Fibroblast of gingiva (primary cell): ENCODE results near the gene RTP2.

Experiments used
- DNase-seq: peaks from one replicate; pipeline ENCODE4 v3.0.0-alpha.2; 2011; ENCODE audit warnings: low read depth

Gene RTP2

GRCh38 chr3:187667526-187667925, 34.8 kb downstream of the RTP2 start:
- DNase-seq, result no peak

GRCh38 chr3:187665764-187666402, 36.5 kb downstream of the RTP2 start:
- DNase-seq, result no peak

- no peak for DNase-seq
Observed at GRCh38 chr3:187665010-187665409, 37.3 kb downstream of the RTP2 start.

- no peak for DNase-seq
Observed at GRCh38 chr3:187662848-187663409, 39.4 kb downstream of the RTP2 start.

- no peak for DNase-seq
Observed at GRCh38 chr3:187661267-187661666, 41.1 kb downstream of the RTP2 start.

- no peak for DNase-seq
Observed at GRCh38 chr3:187651282-187651681, 51.1 kb downstream of the RTP2 start.
